Right ventricle myocardium superior (tissue), 1 donor: ENCODE data around the gene HIF3A. TPM values are rescaled to one million over a fixed set of nuclear protein-coding genes. Genes with fewer than 3 reads are reported as not detected.
"Not testable (repeated sequence)": the region's sequence is repeated elsewhere in the genome, so short reads cannot be mapped to it uniquely, and the experiment has no call there.

Source experiments
- ATAC-seq: fragments of 200-7000 bp; cut with Tn5 transposase; one replicate; pipeline ENCODE4 v1.9.1; 2020; ENCODE audit warnings: mild to moderate bottlenecking; ENCODE audit not compliant: poor library complexity
- DNase-seq: peaks from one replicate; pipeline ENCODE4 v3.0.0-alpha.2; 2020
- intact Hi-C: fragments of 100-400 bp; cut with DNase I; formaldehyde crosslinking; loops from one replicate; pipeline ENCODE4 v1.11.2; 2022
- long read RNA-seq: library from polyadenylated mRNA; unstranded; transcript quantifications from one replicate; pipeline ENCODE4 v2.0.0, GENCODE V29; 2021
- total RNA-seq: library from RNA; stranded (reverse); fragmentation: NEBNext Ultra II Directional; extraction: Animal tissue kit (Norgen Biotek cat#: 25700); gene quantifications from one replicate; pipeline ENCODE4 v1.2.1, GENCODE V29; 2021
- donor health status: DM: no; HTN: yes; CAD: no; lungs with severe emphysema.

Gene HIF3A
- 73.1 TPM for total RNA-seq
- long read RNA-seq, full-length matches to known transcripts: 18 of 129 reads
- long read RNA-seq, partial matches to known transcripts: 43 of 129 reads
- long read RNA-seq, other reads (novel, unspliced or antisense): 68 of 129 reads

GRCh38 chr19:46296722-46297461 lies at the start of gene HIF3A:
Gene HIF3A (plus strand): TSS chr19:46297042. CDS start chr19:46297077, 35 bp downstream.
- ATAC-seq: peak; percentile 5
- intact Hi-C loops: no loop called here
- peak; percentile 84 for DNase-seq

- DNase-seq: no peak
- ATAC-seq: no peak
- intact Hi-C loops: no loop called here
These were observed 46.6 kb upstream of the HIF3A start for GRCh38 chr19:46250076-46250735.

- intact Hi-C loops: no loop called here
- DNase-seq (no peak), ATAC-seq (no peak)
These were observed 45.4 kb upstream of the HIF3A start for GRCh38 chr19:46251416-46251815.

GRCh38 chr19:46254776-46255175 lies 42.1 kb upstream of the HIF3A start:
- intact Hi-C loops: no loop called here
- DNase-seq (no peak), ATAC-seq (no peak)

- ATAC-seq: no peak
- no peak for DNase-seq
- intact Hi-C loops: no loop called here
These were observed 40.0 kb upstream of the HIF3A start for GRCh38 chr19:46256855-46257254.

- ATAC-seq, DNase-seq, intact Hi-C loops: not testable (repeated sequence)
These were observed 35.3 kb upstream of the HIF3A start for GRCh38 chr19:46261501-46261900.

GRCh38 chr19:46262684-46263296 lies 34.1 kb upstream of the HIF3A start:
- intact Hi-C loops, ATAC-seq, DNase-seq: not testable (repeated sequence)

GRCh38 chr19:46264801-46265200 lies 32.0 kb upstream of the HIF3A start:
- not testable (repeated sequence) for ATAC-seq, DNase-seq
- intact Hi-C loops: loop anchor here (2.0 to 5.0 kb wide), 2 partner anchors 182 to 236 kb away; no protein-coding TSS in a partner anchor

GRCh38 chr19:46265217-46265828 lies 31.5 kb upstream of the HIF3A start:
- DNase-seq: no peak

GRCh38 chr19:46269101-46269500 lies 27.7 kb upstream of the HIF3A start:
- ATAC-seq (no peak), DNase-seq (no peak)
- intact Hi-C loops: loop anchor here (5.0 kb wide), 1 partner anchor 187 kb away; no protein-coding TSS in a partner anchor

More at GRCh38 chr19:46265217-46265828, 31.5 kb upstream of the HIF3A start:
- intact Hi-C loops: loop anchor here (2.0 to 5.0 kb wide), 2 partner anchors 183 to 237 kb away; no protein-coding TSS in a partner anchor
- ATAC-seq: peak; percentile 86

GRCh38 chr19:46270521-46271256 lies 26.2 kb upstream of the HIF3A start:
- DNase-seq: no peak
- intact Hi-C loops: loop anchor here (10.0 kb wide), 1 partner anchor 224 kb away; the partner anchor contains the start of gene PNMA8B
- no peak for ATAC-seq

- ATAC-seq (no peak), DNase-seq (no peak)
- intact Hi-C loops: loop anchor here (10.0 kb wide), 1 partner anchor 223 kb away; the partner anchor contains the start of gene PNMA8B
These were observed 25.2 kb upstream of the HIF3A start for GRCh38 chr19:46271481-46272197.

GRCh38 chr19:46273931-46274330 lies 22.9 kb upstream of the HIF3A start:
- DNase-seq, ATAC-seq: not testable (repeated sequence)
- intact Hi-C loops: loop anchor here (10.0 kb wide), 1 partner anchor 221 kb away; the partner anchor contains the start of gene PNMA8B

- intact Hi-C loops: loop anchor here (10.0 kb wide), 1 partner anchor 216 kb away; the partner anchor contains the start of gene PNMA8B
- DNase-seq (no peak), ATAC-seq (no peak)
These were observed 17.7 kb upstream of the HIF3A start for GRCh38 chr19:46279177-46279576.

GRCh38 chr19:46283771-46284170 lies 13.1 kb upstream of the HIF3A start:
- no peak for ATAC-seq
- intact Hi-C loops: loop anchor here (5.0 to 10.0 kb wide), 2 partner anchors 64 to 231 kb away; partner anchors contain the start of gene PPP5C
- DNase-seq: peak; percentile 52

- ATAC-seq (no peak), DNase-seq (no peak)
- intact Hi-C loops: loop anchor here (5.0 to 10.0 kb wide), 2 partner anchors 63 to 230 kb away; partner anchors contain the start of gene PPP5C
These were observed 12.2 kb upstream of the HIF3A start for GRCh38 chr19:46284635-46285034.

- no peak for DNase-seq
- intact Hi-C loops: loop anchor here (10.0 kb wide), 1 partner anchor 227 kb away; no protein-coding TSS in a partner anchor
- no peak for ATAC-seq
These were observed 9.3 kb upstream of the HIF3A start for GRCh38 chr19:46287585-46287984.
